ENCODE data around the gene HYAL3. TPM values are rescaled to one million over a fixed set of nuclear protein-coding genes. Genes with fewer than 3 reads are reported as not detected.

The HYAL3 gene
- total and polyA plus RNA-seq, 2 of the 13 experiments (the other 11 are each of a cell fraction or from before 2014, with no cell fraction given), result 5.5 to 10.4 TPM

GRCh38 chr3:50251220-50251619 is 48.0 kb downstream of the HYAL3 start:
- no peaks in the 10 kb centered on the region for H4K20me1 ChIP-seq (ENCODE audit: insufficient read depth, low read length)
- POLR2A ChIA-PET, result interaction anchor here (1.2 to 3.2 kb wide), 2 partner anchors 9 to 15 kb away, joined by 7 to 12 read pairs; partner anchors contain the start of gene GNAI2
- BruUV-seq (replicated peaks), result no TSS peak
- no peak overlapping the region for H2AFZ ChIP-seq (ENCODE audit: low read length)
- 98% methylated on average over 8 of the region's 8 CpGs for WGBS (ENCODE audit: low lambda C conversion rate)
- peaks cover 5 to 20% of the 10 kb centered on the region in 2 experiments; a peak in 4 of 5 replicates for H3K36me3 ChIP-seq (replicated peaks in 1 of 2; ENCODE audit: control insufficient read depth in 1 of 2, insufficient read depth in 2 of 2, low read length in 2 of 2)
- CTCF ChIA-PET (ENCODE audit: low intra/inter-chr PET ratio, low total read pairs), result no interaction called here
- no peak for TF ChIP-seq HNRNPUL1 (IDR thresholded peaks at IDR 0.05; ENCODE audit: low read depth, low read length)
- TF ChIP-seq ZNF318 (CRISPR knock-in tag; IDR thresholded peaks at IDR 0.05), result no peak
- no peak for TF ChIP-seq SSRP1 (CRISPR knock-in tag; IDR thresholded peaks at IDR 0.05)
- TF ChIP-seq ZNF629 (CRISPR knock-in tag; conservative IDR thresholded peaks at IDR 0.05), result peak; percentile 76
- DNase-seq (ENCODE audit: low spot score) (no peak), FAIRE-seq (no peak), ATAC-seq (no peak)
- H3K27ac ChIP-seq (ENCODE audit: extremely low read length, insufficient read depth, low read length), result no peak overlapping the region
- H3K4me3 ChIP-seq (replicated peaks in 1 of 3; ENCODE audit: insufficient read depth in 1 of 3, low read depth in 2 of 3, low read length in 3 of 3), result no peak overlapping the region
- in situ Hi-C loops (cut with HindIII; ENCODE audit: extremely low pct_ligation_motif_present, low pct_unique_long_range_greater_than_20kb) (no loop called here), intact Hi-C loops (cut with micrococcal nuclease; ENCODE audit: unreplicated experiment) (no loop called here)
- peaks cover 16% of the 10 kb centered on the region for H3K4me1 ChIP-seq (ENCODE audit: insufficient read depth, low read length)
- no peak overlapping the region for H3K4me2 ChIP-seq (ENCODE audit: low read depth, low read length)
- H3K27me3 ChIP-seq (ENCODE audit: control insufficient read depth in 1 of 2, insufficient read depth in 2 of 2, low read length in 2 of 2), result no peaks in the 10 kb centered on the region
- H3K9me3 ChIP-seq (ENCODE audit: low read length), result no peaks in the 10 kb centered on the region
- H3K79me2 ChIP-seq (ENCODE audit: insufficient read depth, low read length), result peaks cover 19% of the 10 kb centered on the region
- no peak overlapping the region for H3K9ac ChIP-seq (ENCODE audit: insufficient read depth, low read depth, low read length)
